Measurements from ENCODE around the gene UBAC2.
"Not testable (repeated sequence)": the region's sequence is repeated elsewhere in the genome, so short reads cannot be mapped to it uniquely, and the experiment has no call there.

Gene UBAC2

DNA sequence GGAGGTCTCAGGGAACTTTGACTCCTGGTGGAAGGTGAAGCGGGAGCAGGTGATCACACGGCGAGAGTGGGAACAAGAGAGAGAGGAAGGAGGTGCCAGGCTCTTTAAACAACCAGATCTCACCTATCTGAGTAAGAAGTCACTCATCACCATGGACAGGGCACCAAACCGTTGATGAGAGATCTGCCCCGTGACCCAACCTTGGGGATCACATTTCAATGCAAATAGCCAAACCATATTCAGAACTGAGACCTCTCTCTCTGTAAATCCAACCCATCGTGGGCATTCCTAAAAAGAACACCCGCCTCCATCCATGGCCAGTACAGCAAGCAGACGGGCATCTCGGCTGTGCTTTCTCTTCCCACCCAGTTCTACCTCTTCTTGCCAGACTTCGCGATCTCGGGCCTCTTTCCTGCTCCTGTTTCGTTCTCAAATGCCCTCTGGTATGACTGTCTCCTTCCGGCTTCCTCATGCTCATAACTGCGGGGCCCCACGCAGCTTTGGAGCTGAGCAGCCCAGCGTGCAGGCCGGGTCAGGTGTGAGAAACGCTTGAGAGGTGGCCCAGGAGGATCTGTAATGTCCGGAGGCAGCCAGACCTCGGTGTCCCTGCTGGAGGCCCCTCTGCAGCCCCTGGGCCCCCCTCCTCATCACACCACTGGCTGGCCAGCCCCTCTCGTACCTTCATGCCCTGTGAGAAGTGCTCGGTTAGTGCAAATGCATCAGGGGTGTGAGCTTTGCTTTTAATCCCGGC lies 203.5 kb downstream of the UBAC2 start:
- DNase-seq: no peak

DNA sequence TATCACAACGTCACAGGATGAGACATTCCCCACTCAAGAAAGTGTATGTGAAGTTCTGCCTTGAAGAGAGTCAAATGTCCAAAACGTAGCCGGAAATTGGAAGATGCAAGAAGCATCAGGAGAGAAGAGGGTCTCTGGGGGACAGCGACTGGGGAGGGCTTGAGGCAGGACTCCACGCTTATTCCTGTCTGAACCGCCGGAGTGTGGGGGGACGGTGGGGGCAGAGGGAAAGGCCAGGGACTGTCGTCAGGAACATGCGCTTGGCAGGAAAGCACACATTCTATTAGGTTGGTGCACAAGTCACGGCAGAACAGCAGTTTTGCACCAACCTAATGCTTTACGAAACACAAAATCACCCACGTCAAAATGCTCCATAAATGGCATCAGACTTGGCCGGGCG lies 205.3 kb downstream of the UBAC2 start:
- no peak for DNase-seq

DNA sequence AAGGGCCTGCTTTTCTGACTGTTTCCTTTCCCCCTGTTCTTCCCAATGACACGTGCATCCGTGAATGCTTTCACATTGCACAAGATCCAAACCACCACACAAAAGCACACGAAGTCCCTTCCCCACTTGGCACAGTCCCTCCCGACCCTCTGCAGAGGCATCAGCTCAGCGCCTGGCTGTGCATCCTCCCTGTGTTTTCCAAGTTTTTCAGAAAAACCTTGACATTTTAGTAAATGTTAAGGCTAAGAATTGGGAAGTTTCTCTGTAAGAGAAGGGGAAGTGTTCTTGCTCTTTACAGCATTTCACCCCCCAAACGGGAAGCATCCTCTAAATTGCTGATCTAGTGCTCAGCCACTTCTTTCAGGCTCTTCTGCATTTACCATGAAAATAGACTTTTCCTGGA lies 206.1 kb downstream of the UBAC2 start:
- no peak for DNase-seq

DNA sequence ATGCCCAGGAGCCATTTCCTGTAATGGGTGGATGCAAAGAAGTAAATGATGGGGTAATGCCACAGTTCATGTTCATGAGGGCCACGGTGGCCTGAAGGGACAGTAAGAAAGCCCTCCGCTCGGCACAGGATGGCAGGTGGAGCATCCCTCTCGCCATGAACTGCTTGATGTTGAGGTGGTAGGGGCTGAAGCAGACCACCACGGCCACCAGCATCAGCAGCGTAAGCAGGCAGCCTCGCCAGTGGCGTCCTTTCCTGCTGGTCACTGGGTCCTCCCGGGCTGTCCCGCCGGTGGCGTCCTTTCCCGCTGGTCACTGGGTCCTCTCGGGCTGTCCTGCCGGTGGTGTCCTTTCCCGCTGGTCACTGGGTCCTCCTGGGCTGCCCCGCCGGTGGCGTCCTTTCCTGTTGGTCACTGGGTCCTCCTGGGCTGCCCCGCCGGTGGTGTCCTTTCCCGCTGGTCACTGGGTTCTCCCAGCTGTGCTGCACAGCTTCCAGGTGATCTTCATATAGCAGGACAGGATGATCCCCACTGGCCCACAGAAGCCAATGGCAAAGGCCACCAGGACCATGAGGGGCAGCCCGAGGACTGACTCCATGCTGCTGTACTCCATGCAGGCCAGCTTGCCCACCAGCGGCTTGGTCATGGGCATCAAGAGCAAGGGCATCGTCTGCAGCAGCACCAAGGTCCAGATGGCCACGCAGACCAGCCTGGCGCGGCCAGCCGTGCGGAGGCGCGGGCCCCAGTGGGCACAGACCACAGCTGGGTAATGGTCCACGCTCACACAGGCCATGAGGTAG lies 207.4 kb downstream of the UBAC2 start:
- DNase-seq: no peak

DNA sequence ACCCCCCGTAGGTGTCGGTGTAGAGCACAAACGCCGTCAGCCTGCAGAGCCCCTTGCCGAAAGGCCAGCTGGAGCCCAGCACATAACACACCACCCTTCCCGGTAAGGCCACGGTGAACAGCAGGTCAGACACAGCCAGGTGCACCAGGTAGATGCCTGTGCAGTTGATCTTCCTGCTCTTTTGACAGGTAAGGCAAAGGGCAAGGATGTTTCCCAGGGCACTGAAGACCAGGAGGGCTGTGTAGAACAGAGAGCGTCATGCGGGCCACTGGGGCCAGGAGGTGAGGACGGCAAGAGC lies 208.0 kb downstream of the UBAC2 start:
- no peak for DNase-seq

DNA sequence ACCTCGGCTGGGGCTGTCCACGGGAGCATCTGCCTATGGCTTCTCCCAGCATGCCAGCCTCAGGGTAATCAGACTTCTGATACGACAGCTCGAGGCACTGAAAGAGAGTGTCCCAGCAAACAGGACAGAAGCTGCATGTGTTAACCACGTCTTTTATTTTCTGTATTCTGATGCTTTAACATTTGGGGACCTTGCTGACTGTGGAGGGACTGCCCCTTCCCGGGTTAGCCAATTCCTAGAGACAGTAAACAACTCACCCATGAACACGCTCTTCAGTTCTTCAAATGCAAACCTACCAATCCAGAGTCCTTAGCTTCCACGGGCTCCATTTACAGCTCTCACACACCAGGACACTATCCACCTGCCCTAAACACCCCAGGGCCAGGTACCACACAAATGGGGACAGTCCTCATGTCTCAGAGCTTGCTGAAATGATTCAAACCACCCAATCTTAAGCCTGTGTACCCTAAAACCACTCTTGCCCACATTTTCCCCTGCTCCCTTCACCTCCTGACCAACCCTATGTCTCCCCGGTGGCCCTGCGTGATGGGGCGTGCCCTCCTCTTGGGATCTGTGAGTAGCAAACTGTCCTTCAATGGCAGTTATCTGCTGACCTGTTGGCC lies 208.9 kb downstream of the UBAC2 start:
- not testable (repeated sequence) for DNase-seq

DNA sequence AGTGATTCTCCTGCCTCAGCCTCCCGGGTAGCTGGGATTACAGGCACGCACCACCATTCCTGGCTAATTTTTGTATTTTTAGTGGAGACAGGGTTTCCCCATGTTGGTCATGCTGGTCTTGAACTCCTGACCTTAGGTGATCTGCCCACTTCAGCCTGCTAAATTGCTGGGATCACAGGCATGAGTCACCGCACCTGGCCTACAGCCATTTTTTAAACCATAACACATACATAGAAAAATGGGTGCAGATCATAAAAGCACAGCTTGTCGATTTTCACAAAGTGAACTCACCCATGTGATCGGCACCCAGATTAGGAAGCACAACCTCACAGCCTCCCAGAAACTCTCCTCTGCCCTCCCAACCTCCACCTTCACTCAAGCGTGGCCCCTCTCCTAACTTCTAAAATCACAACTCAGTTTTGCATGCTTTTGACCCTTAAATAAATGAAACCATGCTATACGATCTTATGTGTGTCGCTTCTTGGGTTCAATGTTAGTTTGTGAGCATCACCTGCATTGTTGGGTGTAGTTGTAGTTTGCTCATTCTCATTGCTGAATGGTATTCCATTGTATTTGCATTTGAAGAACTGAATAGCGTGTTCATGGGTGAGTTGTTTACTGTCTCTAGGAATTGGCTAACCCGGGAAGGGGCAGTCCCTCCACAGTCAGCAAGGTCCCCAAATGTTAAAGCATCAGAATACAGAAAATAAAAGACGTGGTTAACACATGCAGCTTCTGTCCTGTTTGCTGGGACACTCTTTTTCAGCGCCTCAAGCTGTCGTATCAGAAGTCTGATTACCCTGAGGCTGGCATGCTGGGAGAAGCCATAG lies 210.2 kb downstream of the UBAC2 start:
- DNase-seq: peak; percentile 53

DNA sequence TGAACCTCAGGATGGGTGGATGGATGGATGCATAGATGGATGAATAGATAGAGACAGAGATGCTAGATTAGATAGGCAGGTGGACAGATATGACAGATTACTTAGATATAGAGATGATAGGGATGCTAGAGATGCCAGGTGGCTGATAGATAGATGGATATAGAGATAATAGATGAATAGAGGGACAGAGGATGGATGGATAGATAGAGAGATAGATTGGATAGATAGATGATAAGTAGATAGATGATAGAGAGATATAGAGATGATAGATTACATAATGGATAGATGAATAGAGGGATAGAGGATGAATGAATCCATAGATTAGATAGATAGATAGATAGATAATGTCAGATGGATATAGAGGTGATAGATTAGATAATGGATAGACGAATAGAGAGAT lies 212.2 kb downstream of the UBAC2 start:
- DNase-seq: no peak

DNA sequence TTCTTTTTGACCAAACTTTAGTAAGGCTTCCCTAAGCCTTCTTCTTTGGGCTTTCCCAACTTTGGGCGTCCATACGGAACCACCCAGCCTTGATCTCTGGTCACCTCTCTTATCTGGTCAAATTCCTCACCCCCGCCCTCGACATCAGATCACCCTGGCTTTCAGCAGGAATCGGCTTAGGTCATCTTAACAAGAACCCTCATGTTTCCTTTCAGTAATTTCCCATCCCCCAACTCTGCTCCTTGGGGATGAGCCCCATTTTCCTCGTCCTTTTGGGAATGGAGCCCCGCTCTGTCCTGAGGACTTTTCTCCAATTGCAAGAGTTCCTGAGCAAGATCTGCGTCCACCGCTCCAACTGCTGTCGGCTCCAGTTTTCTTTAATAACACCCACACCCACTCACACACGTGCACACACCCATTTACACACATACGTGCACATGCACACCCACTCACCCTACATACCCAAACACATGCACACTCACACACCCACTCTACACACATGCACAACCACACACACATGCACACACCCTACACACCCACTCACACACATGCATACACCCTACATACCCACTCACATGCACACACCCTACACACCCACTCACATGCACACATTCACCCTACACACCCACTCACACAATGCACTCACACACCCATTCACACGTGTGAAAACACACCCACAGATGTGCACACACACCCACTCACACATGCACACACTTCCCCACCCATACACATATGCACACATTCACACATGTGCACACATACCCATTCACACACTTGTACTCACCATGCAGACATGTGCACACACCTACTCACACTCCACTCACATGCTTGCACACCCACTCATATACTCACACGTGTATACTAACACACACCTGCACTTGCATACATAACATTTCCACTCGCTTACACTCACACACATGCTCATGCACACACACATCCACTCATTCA lies 213.7 kb downstream of the UBAC2 start:
- DNase-seq: no peak

DNA sequence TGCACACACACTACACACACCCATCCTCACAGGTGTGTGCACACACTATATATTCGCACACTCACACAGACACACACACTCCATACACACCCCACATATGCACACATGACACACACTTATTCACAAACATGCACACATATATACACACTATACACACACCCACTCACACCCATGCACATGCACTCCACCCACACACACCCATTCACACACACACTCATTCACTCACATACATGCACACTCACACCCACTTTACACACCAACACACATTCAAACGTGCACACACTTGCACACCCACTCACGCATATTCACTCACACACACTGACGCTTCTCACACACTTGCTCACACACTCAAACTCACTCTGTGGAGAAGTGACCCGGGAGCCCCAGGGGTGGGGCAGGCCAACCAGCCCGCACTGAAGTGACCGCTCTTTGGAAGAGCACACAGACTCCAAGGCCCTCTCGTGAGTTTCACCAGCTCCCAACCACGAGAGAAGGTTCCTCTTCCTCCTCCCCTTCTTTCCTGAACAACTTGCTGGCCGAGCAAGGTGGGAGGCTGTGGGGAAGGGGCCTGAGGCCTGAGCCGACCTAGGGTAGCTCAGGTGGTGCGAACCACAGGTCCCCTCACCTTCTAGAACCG lies 214.5 kb downstream of the UBAC2 start:
- DNase-seq: peak; percentile 21

DNA sequence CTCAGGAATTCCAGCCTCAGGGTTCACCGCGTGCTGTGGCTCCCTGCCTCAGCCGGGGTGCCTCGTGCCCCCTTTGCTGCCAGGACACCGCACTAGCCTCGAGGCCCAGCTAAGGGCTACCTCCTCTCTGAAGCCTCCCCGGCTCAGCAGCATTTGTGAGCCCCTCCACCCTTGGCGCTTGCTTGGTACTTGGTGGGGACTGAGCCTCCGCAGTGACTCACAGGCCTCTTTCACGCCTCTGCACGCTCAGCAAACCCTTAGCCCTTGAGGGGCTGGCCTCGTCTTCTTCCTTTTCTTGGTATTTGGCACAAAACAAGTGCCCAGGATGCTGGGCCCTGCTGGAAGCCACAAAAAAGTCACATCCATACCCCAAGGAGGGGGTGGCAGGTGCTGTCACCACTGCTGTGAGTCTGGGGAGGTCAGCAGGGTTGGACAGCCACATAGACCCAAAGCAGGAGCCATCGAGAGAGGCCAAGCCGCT lies 215.2 kb downstream of the UBAC2 start:
- peak; percentile 78 for DNase-seq

DNA sequence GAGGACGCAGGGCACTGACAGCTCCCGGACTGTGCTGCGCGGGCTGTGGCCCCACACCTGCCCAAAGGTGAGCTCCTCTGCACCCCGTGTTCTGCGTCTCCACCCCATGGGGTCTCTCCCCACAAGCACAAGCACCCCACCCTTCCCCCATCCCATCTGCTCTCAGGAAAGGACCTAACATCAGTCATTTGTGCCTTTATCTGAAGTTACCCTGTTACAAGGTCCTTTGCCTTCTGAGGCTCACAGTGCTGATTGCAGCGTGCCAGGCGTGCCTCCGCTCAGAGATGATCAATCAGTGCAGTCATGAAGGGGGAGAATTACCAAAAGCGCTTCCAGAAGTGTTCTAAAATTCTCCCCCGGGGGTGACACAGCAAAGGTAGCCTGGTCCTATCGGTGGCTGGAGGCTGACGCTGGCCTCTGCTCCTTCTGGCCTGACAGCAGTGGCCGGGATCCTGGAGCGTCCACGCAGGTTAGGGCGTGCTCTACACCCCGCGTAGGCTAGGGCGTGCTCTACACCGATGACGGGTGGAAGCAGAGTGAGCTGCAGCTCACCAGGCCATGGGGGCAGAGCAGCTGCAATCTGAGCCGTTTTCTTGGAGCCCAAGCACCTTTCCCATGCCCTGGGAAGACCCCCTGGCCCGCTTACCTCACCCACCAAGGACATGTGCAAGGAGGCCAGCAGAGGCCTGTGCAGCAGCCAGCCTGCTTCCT lies 215.9 kb downstream of the UBAC2 start:
- peak; percentile 58 for DNase-seq

DNA sequence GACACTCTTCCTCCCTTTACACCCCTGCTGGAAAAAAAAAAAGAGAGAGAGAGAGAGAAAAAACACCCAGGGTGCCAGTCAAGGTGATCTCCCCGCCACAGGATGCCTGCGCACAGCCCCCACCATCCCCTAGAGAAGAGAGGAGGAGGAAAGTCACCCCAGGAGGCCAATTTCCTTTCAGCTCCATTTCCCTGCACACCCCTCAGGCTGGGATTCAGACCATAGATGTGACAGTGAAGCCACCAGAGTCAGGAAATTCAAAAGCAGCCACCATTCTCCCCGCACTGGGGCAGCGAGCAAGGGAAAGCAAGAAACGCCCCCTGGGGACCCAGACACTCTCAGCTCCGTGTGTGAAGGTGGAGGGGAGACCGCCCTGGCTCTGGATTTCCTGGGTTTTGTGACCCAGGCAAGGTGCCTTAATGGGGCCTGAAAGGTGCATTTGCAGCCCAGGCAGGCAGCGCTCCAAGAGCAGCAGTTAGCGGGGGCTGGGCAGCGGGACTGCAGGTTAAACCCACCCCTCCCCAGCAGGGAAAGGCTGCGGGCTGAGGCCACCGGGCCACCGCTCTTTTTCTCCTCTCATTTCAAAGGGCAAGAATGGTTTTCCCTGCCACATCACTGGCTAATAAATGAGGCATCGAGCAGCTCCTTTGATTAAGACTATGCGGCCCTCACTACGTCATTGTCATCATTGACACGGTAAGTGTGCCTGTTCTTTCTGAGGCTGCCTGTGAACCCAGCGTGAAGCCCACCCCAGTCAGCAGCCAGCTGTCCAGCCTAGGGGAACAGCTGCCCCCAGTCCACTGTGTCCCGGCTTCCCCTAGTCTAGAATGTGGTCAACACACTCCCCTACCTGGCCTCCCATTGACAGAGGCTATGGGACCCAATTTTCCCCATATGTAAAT lies 216.8 kb downstream of the UBAC2 start:
- peak; percentile 60 for DNase-seq

DNA sequence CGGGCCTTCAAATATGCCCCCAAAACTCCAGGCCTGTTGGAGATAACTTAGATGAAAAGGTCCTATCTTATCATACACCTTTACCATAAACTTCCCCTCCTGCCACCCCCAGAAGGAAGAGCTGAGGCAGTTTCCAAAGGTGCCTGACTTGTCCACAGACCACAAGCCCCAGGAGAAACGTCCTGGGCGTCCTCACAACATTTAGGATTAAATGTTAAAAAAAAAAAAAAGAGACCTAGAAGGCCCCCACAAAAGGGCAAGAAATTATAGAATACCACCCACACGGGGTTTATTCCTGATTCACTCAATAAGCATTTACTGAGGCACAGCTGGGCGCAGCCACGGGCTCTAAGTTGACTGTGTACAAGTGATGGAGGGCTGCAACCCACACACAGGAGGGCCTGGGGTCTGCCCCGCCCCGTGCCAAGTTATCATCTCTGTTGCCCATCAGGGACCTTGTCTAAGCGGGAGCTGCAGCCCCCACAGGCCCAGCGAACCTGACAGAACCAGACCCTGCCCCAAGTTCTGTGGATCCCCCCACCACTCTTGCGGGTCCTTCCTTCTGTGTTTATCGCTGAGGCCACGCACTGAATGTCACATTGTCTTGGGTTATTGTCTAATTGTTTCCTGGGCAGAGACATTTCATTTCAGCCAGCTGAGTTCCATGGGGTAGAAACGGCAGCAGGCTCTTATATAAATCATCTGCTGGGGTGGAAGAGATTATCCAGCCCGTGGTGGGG lies 217.6 kb downstream of the UBAC2 start:
- DNase-seq: peak; percentile 8

DNA sequence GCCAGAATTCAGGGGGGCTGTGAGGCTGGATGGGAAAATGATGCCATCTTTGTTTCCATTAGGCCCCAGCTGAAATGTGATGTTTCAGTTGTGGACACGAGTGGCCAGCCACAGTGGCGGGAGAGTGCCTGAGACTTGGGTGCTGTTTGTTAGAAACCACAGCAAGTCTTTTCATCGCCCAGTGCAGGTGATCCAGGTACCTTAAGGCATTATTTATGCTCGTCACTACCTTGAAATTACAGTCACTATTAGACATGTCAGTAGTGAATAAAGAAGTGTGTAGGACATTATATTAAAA lies 218.1 kb downstream of the UBAC2 start:
- peak; percentile 2 for DNase-seq

DNA sequence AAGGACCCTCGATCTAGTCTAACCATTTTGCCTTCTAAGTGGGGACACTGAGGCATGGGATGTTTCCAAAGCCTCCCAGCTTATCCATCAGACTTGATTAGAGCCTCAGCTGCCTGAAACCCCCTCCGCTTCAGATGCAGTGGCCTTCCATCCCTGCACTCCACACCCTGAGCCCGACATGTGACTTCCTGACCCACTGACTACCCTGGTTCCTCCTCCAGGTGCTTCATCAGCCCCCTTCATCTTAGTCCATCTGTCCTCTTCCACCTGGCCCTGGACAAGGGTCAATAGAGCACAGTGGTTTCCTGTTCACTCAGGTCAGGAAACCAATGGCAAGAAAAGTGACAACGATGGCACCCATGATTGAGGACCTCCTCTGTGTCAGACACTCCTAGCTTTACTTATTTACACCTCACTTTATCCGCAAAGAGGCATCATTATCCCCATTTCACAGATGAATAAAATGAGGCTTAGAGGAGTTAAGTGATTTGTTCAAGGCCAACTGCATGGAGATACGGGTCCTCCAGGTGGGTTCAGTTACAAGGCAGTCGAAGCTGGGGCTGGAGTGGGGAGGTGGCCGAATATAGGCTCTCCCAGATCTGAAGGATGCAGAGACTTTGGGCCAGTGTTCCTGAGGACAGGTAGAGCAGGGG lies 219.1 kb downstream of the UBAC2 start:
- no peak for DNase-seq

DNA sequence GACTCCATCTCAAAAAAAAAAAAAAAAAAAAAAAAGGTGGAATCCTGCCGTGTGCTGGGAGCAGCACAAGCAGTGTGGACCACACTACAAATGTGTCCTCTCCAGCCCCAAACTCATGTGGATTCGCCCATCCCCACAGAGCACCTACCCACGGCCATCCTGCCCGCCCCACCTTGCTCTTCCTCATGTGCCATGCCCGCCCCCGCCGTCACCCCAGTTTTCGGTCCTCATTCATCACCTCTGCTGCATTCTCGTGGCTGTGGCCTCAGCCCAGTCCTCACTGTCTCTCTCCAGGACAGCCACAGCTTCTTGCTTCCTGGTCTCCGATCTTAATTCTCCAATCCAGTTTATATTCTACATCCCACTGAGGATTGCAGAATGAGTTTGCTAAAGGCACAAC lies 220.6 kb downstream of the UBAC2 start:
- no peak for DNase-seq

Data from CD4-positive, alpha-beta T cell treated with Interleukin-17A for 4 hours (primary cell).